ENCODE results near the gene ZGPAT. TPM values are rescaled to one million over a fixed set of nuclear protein-coding genes. Genes with fewer than 3 reads are reported as not detected.

The ZGPAT gene
- total and polyA plus RNA-seq, 2 donors (not counting 1 experiment from before 2014, with no cell fraction given) = 46.1 to 62.1 TPM

- Mint-ChIP-seq H3K4me3 (no peak overlapping the region), H3K27me3 (no peaks in the 10 kb centered on the region), H3K27ac (no peak overlapping the region), H3K4me1 (no peaks in the 10 kb centered on the region), H3K9me3 (ENCODE audit: insufficient read depth) (no peaks in the 10 kb centered on the region)
- ATAC-seq (ENCODE audit: low read depth) (no peak), DNase-seq (no peak)
- Histone ChIP-seq H3K9me3 (ENCODE audit: control extremely low read depth in 1 of 3, control insufficient read depth in 2 of 3, insufficient read depth in 1 of 3, low read length in 2 of 3) (peaks cover 0 to 3% (median 0%) of the 10 kb centered on the region in 3 donors), H2AFZ (ENCODE audit: insufficient read depth, low read depth, low read length, poor library complexity, severe bottlenecking) (no peak overlapping the region), H3K36me3 (replicated peaks in 1 of 2; ENCODE audit: control extremely low read depth in 1 of 2, control insufficient read depth in 1 of 2, extremely low read depth in 1 of 2, insufficient read depth in 2 of 2, low read length in 1 of 2) (no peaks in the 10 kb centered on the region), H3K4me3 (ENCODE audit: control extremely low read depth in 1 of 5, extremely low read depth in 1 of 5, insufficient read depth in 1 of 5, low read depth in 2 of 5, low read length in 4 of 5) (no peak overlapping the region), H3K4me1 (ENCODE audit: control insufficient read depth in 2 of 2, insufficient read depth in 2 of 2, low read length in 2 of 2) (no peaks in the 10 kb centered on the region), H3K79me2 (ENCODE audit: control insufficient read depth, insufficient read depth, low read length) (no peaks in the 10 kb centered on the region), H3K27ac (ENCODE audit: low read length in 2 of 2) (no peak overlapping the region), H3K4me2 (replicated peaks; ENCODE audit: low read depth, low read length, poor library complexity, severe bottlenecking) (no peak overlapping the region), H3K9ac (ENCODE audit: low read length) (no peak overlapping the region), H3K27me3 (replicated peaks in 1 of 4; ENCODE audit: control extremely low read depth in 1 of 4, control insufficient read depth in 3 of 4, insufficient read depth in 4 of 4, low read length in 3 of 4) (no peaks in the 10 kb centered on the region), H4K20me1 (ENCODE audit: control insufficient read depth, insufficient read depth, low read length, poor library complexity, severe bottlenecking) (no peaks in the 10 kb centered on the region)
- ChIA-PET CTCF (no interaction called here), POLR2A (no interaction called here)
- WGBS (ENCODE audit: insufficient coverage) = 79% methylated on average over 25 of the region's 26 CpGs
- no peak for TF ChIP-seq EZH2 (IDR thresholded peaks at IDR 0.05; ENCODE audit: borderline replicate concordance, insufficient read depth, low read depth, low read length, poor library complexity, severe bottlenecking)
- TF ChIP-seq CTCF (IDR thresholded peaks at IDR 0.05) = no peak
- intact Hi-C loops (cut with micrococcal nuclease) = no loop called here
These were observed 43.1 kb downstream of the ZGPAT start for GRCh38 chr20:63750807-63751470.

GRCh38 chr20:63751471-63752271 lies 43.8 kb downstream of the ZGPAT start:
- Histone ChIP-seq H3K36me3 (replicated peaks in 1 of 2; ENCODE audit: control extremely low read depth in 1 of 2, control insufficient read depth in 1 of 2, extremely low read depth in 1 of 2, insufficient read depth in 2 of 2, low read length in 1 of 2) (no peaks in the 10 kb centered on the region), H3K27ac (ENCODE audit: low read length in 2 of 2) (no peak overlapping the region), H3K4me1 (ENCODE audit: control insufficient read depth in 2 of 2, insufficient read depth in 2 of 2, low read length in 2 of 2) (no peaks in the 10 kb centered on the region), H4K20me1 (ENCODE audit: control insufficient read depth, insufficient read depth, low read length, poor library complexity, severe bottlenecking) (no peaks in the 10 kb centered on the region), H3K4me2 (replicated peaks; ENCODE audit: low read depth, low read length, poor library complexity, severe bottlenecking) (no peak overlapping the region), H2AFZ (ENCODE audit: insufficient read depth, low read depth, low read length, poor library complexity, severe bottlenecking) (no peak overlapping the region), H3K27me3 (replicated peaks in 1 of 4; ENCODE audit: control extremely low read depth in 1 of 4, control insufficient read depth in 3 of 4, insufficient read depth in 4 of 4, low read length in 3 of 4) (no peaks in the 10 kb centered on the region), H3K79me2 (ENCODE audit: control insufficient read depth, insufficient read depth, low read length) (no peaks in the 10 kb centered on the region), H3K9ac (ENCODE audit: low read length) (no peak overlapping the region), H3K9me3 (ENCODE audit: control extremely low read depth in 1 of 3, control insufficient read depth in 2 of 3, insufficient read depth in 1 of 3, low read length in 2 of 3) (peaks cover 0 to 3% (median 0%) of the 10 kb centered on the region in 3 donors), H3K4me3 (ENCODE audit: control extremely low read depth in 1 of 5, extremely low read depth in 1 of 5, insufficient read depth in 1 of 5, low read depth in 2 of 5, low read length in 4 of 5) (no peak overlapping the region)
- intact Hi-C loops (cut with micrococcal nuclease) = no loop called here
- H3K9me3 Mint-ChIP-seq (ENCODE audit: insufficient read depth) = no peaks in the 10 kb centered on the region
- 81% methylated on average over 39 of the region's 45 CpGs for WGBS (ENCODE audit: insufficient coverage)
- DNase-seq (no peak), ATAC-seq (ENCODE audit: low read depth) (no peak)
- TF ChIP-seq EZH2 (IDR thresholded peaks at IDR 0.05; ENCODE audit: borderline replicate concordance, insufficient read depth, low read depth, low read length, poor library complexity, severe bottlenecking) (no peak), CTCF (IDR thresholded peaks at IDR 0.05) (no peak)
- no peak overlapping the region for H3K27ac Mint-ChIP-seq
- POLR2A ChIA-PET = no interaction called here
- no peak overlapping the region for H3K4me3 Mint-ChIP-seq
- no peaks in the 10 kb centered on the region for H3K4me1 Mint-ChIP-seq
- H3K27me3 Mint-ChIP-seq = no peaks in the 10 kb centered on the region
- CTCF ChIA-PET = no interaction called here
